ENCODE measurements around the gene HOXA10.

HOXA10 gene

GRCh38 chr7:27198871-27199801 is 25.0 kb upstream of the HOXA10 start:
- no peak for TF ChIP-seq CTCF (IDR thresholded peaks at IDR 0.05; ENCODE audit: low read length, missing control alignments)
- H3K4me3 ChIP-seq (replicated peaks; ENCODE audit: low read depth, low read length) = no peak overlapping the region

GRCh38 chr7:27198138-27198841 is 24.2 kb upstream of the HOXA10 start:
- TF ChIP-seq CTCF (IDR thresholded peaks at IDR 0.05; ENCODE audit: low read length, missing control alignments) = no peak
- H3K4me3 ChIP-seq (replicated peaks; ENCODE audit: low read depth, low read length) = no peak overlapping the region
- DNase-seq (ENCODE audit: low read depth) = no peak

More at GRCh38 chr7:27198871-27199801, 25.0 kb upstream of the HOXA10 start:
- no peak for DNase-seq (ENCODE audit: low read depth)

- no peak for DNase-seq (ENCODE audit: low read depth)
- no peak overlapping the region for H3K4me3 ChIP-seq (replicated peaks; ENCODE audit: low read depth, low read length)
- TF ChIP-seq CTCF (IDR thresholded peaks at IDR 0.05; ENCODE audit: low read length, missing control alignments) = no peak
Measured at GRCh38 chr7:27197137-27198042, 23.3 kb upstream of the HOXA10 start.

GRCh38 chr7:27196287-27196767 is 22.2 kb upstream of the HOXA10 start:
- peak; percentile 81 for TF ChIP-seq CTCF (IDR thresholded peaks at IDR 0.05; ENCODE audit: low read length, missing control alignments)
- no peak overlapping the region for H3K4me3 ChIP-seq (replicated peaks; ENCODE audit: low read depth, low read length)
- DNase-seq (ENCODE audit: low read depth) = peak; percentile 84

GRCh38 chr7:27194686-27195379 is 20.7 kb upstream of the HOXA10 start:
- TF ChIP-seq CTCF (IDR thresholded peaks at IDR 0.05; ENCODE audit: low read length, missing control alignments) = no peak
- DNase-seq (ENCODE audit: low read depth) = no peak
- H3K4me3 ChIP-seq (replicated peaks; ENCODE audit: low read depth, low read length) = no peak overlapping the region

- DNase-seq (ENCODE audit: low read depth) = no peak
- no peak for TF ChIP-seq CTCF (IDR thresholded peaks at IDR 0.05; ENCODE audit: low read length, missing control alignments)
- no peak overlapping the region for H3K4me3 ChIP-seq (replicated peaks; ENCODE audit: low read depth, low read length)
Measured at GRCh38 chr7:27194002-27194352, 19.9 kb upstream of the HOXA10 start.

Measured in fibroblast of pulmonary artery (primary cell).